DND-41 (cell line): Measurements from ENCODE around the gene RAB7A.

ENCODE experiments used
- EZH2 ChIP-seq: IDR thresholded peaks from 3 replicates; pipeline ENCODE4 v1.6.1; 2012; ENCODE audit warnings: borderline replicate concordance, low read depth, mild to moderate bottlenecking, moderate library complexity, low read length, inconsistent platforms; ENCODE audit not compliant: severe bottlenecking
- TF ChIP-seq, protein P1 (sequence below): IDR thresholded peaks from 2 replicates; pipeline ENCODE4 v1.5.1; 2012; ENCODE audit warnings: borderline replicate concordance, low read length, moderate library complexity, mild to moderate bottlenecking; ENCODE audit not compliant: poor library complexity, severe bottlenecking; ENCODE audit errors: extremely low read depth

DNA sequence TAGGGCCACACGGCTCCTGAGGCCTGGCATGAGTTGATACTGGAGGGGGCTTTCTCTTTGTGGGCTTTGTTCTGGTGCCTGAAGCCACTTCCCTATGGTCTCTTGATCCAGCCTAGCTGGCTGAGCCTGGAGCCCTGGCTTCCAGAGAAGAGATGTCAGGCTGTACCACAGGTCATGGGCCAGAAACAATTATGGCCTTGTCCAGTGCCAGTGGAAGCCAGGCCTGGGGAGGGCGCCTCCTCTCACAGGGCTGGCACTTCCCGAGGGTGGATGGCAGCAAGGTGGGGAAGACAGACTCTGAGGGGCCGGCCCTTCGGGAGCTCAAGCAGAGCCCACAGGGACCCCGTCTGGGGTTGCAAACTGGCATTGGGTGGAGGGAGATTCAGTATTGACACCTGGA lies 118.5 kb downstream of the RAB7A start:
- TF ChIP-seq, protein P1, sequence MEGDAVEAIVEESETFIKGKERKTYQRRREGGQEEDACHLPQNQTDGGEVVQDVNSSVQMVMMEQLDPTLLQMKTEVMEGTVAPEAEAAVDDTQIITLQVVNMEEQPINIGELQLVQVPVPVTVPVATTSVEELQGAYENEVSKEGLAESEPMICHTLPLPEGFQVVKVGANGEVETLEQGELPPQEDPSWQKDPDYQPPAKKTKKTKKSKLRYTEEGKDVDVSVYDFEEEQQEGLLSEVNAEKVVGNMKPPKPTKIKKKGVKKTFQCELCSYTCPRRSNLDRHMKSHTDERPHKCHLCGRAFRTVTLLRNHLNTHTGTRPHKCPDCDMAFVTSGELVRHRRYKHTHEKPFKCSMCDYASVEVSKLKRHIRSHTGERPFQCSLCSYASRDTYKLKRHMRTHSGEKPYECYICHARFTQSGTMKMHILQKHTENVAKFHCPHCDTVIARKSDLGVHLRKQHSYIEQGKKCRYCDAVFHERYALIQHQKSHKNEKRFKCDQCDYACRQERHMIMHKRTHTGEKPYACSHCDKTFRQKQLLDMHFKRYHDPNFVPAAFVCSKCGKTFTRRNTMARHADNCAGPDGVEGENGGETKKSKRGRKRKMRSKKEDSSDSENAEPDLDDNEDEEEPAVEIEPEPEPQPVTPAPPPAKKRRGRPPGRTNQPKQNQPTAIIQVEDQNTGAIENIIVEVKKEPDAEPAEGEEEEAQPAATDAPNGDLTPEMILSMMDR: no peak
- TF ChIP-seq EZH2: no peak
